ENCODE measurements around the gene CDYL. TPM values are rescaled to one million over a fixed set of nuclear protein-coding genes. Genes with fewer than 3 reads are reported as not detected.
A peak's percentile ranks its signal among the peaks of the same experiment; 100 is the strongest.

The CDYL gene
- total RNA-seq, 1 donor from 2014 or later, result 40.5 TPM

GRCh38 chr6:4884646-4885340, 108.6 kb downstream of the CDYL start:
- Histone ChIP-seq H3K27me3 (ENCODE audit: low read depth) (no peaks in the 10 kb centered on the region), H3K4me1 (no peaks in the 10 kb centered on the region), H3K36me3 (no peaks in the 10 kb centered on the region), H3K9me3 (no peaks in the 10 kb centered on the region), H3K27ac (no peak overlapping the region), H3K4me3 (no peak overlapping the region)
- DNase-seq, result no peak
- no peak for ATAC-seq
- no peak for TF ChIP-seq CTCF (IDR thresholded peaks at IDR 0.05)
- intact Hi-C loops (cut with DNase I), result no loop called here

- TF ChIP-seq CTCF (IDR thresholded peaks at IDR 0.05), result no peak
- Histone ChIP-seq H3K4me1 (no peaks in the 10 kb centered on the region), H3K9me3 (no peaks in the 10 kb centered on the region), H3K4me3 (no peak overlapping the region), H3K27me3 (ENCODE audit: low read depth) (no peaks in the 10 kb centered on the region), H3K27ac (no peak overlapping the region), H3K36me3 (no peaks in the 10 kb centered on the region)
- DNase-seq (no peak), ATAC-seq (no peak)
- intact Hi-C loops (cut with DNase I), result no loop called here
These were observed 109.2 kb downstream of the CDYL start for GRCh38 chr6:4885341-4885933.

GRCh38 chr6:4888841-4889240, 112.6 kb downstream of the CDYL start:
- ATAC-seq (no peak), DNase-seq (no peak)
- Histone ChIP-seq H3K27ac (no peak overlapping the region), H3K36me3 (peaks cover 26% of the 10 kb centered on the region), H3K4me1 (no peaks in the 10 kb centered on the region), H3K27me3 (ENCODE audit: low read depth) (no peaks in the 10 kb centered on the region), H3K9me3 (no peaks in the 10 kb centered on the region), H3K4me3 (no peak overlapping the region)
- TF ChIP-seq CTCF (IDR thresholded peaks at IDR 0.05), result no peak
- intact Hi-C loops (cut with DNase I), result no loop called here

- Histone ChIP-seq H3K27me3 (ENCODE audit: low read depth) (no peaks in the 10 kb centered on the region), H3K4me3 (no peak overlapping the region), H3K36me3 (peaks cover 33% of the 10 kb centered on the region), H3K27ac (no peak overlapping the region), H3K4me1 (no peaks in the 10 kb centered on the region), H3K9me3 (no peaks in the 10 kb centered on the region)
- peak in 1 of 2 donors; percentile 42 for ATAC-seq
- intact Hi-C loops (cut with DNase I), result no loop called here
- DNase-seq, result no peak
- no peak for TF ChIP-seq CTCF (IDR thresholded peaks at IDR 0.05)
These were observed 113.5 kb downstream of the CDYL start for GRCh38 chr6:4889701-4890100.

- H3K27me3 ChIP-seq (ENCODE audit: low read depth), result no peaks in the 10 kb centered on the region
- intact Hi-C loops (cut with DNase I), result no loop called here
- ATAC-seq, result no peak
- DNase-seq, result no peak
- TF ChIP-seq CTCF (IDR thresholded peaks at IDR 0.05), result no peak
- no peak overlapping the region for H3K4me3 ChIP-seq
- H3K4me1 ChIP-seq, result no peaks in the 10 kb centered on the region
- no peaks in the 10 kb centered on the region for H3K9me3 ChIP-seq
- no peak overlapping the region for H3K27ac ChIP-seq
- peaks cover 33% of the 10 kb centered on the region for H3K36me3 ChIP-seq
These were observed 114.0 kb downstream of the CDYL start for GRCh38 chr6:4890191-4890590.
